Thyroid gland (tissue), 4 donors: ENCODE results near the gene RHOB. TPM values are rescaled to one million over a fixed set of nuclear protein-coding genes. Genes with fewer than 3 reads are reported as not detected.
A peak's percentile ranks its signal among the peaks of the same experiment; 100 is the strongest.

ENCODE experiments used
- DNase-seq, 2 donors: peaks; one replicate each; pipeline ENCODE4 v3.0.0-alpha.2; 2019
- H3K27ac ChIP-seq, 3 donors: fragments of 200-600 bp; sonication (generic); 1 replicate in 2 of 3; 2 replicates in 1 of 3; pipeline ENCODE4 v1.5.1; 2016 to 2019; ENCODE audit warnings: mild to moderate bottlenecking in 1 of 3, moderate library complexity in 1 of 3
- H3K27me3 ChIP-seq: fragments of 200-600 bp; sonication (generic); one replicate; pipeline ENCODE4 v1.5.1; 2019
- H3K36me3 ChIP-seq, 2 donors: fragments of 200-600 bp; sonication (generic); one replicate each; pipeline ENCODE4 v1.5.1; 2016 to 2019
- H3K4me1 ChIP-seq, 2 donors: fragments of 200-600 bp; sonication (generic); one replicate each; pipeline ENCODE4 v1.5.1; 2017 to 2019
- H3K4me3 ChIP-seq, 3 donors: fragments of 200-600 bp; sonication (generic); replicated peaks in 1 of 3; 1 replicate in 2 of 3; 2 replicates in 1 of 3; pipeline ENCODE4 v1.5.1; 2016; ENCODE audit warnings: mild to moderate bottlenecking in 1 of 3
- H3K9me3 ChIP-seq: fragments of 200-600 bp; sonication (generic); one replicate; pipeline ENCODE4 v1.5.1; 2017
- POLR2A ChIP-seq, 2 donors: fragments of 450-650 bp; IDR thresholded peaks; one replicate each; pipeline ENCODE4 v1.6.1; 2017; ENCODE audit warnings: antibody characterized with exemption in 2 of 2, mild to moderate bottlenecking in 2 of 2, moderate library complexity in 1 of 2
- WGBS, 2 donors: methylation state at CpG; one replicate each; pipeline ENCODE4 v1.1.5; 2017; 5-methylcytosine and 5-hydroxymethylcytosine counted together
- intact Hi-C: fragments of 100-400 bp; cut with DNase I; formaldehyde crosslinking; loops from one replicate; pipeline ENCODE4 v1.15.1; 2023
- total RNA-seq, 4 donors: library from RNA; depleted of rRNA; stranded (reverse); fragments of >200 nt; gene quantifications; one replicate each; pipeline ENCODE4 v1.2.3, GENCODE V29; 2016
- TF ChIP-seq, protein P1 (sequence below), 6 experiments: fragments of 200-600 bp in 3 of 6; fragments of 450-650 bp in 3 of 6; sonication (generic) in 3 of 6; IDR thresholded peaks; one replicate each; pipeline ENCODE4 v1.5.1; 2016 to 2019; ENCODE audit warnings: antibody characterized with exemption in 6 of 6, mild to moderate bottlenecking in 2 of 6, inconsistent platforms in 1 of 6, moderate library complexity in 1 of 6

Gene RHOB
- total RNA-seq, 4 donors from 2014 or later: 238 to 381 (median 271) TPM

DNA sequence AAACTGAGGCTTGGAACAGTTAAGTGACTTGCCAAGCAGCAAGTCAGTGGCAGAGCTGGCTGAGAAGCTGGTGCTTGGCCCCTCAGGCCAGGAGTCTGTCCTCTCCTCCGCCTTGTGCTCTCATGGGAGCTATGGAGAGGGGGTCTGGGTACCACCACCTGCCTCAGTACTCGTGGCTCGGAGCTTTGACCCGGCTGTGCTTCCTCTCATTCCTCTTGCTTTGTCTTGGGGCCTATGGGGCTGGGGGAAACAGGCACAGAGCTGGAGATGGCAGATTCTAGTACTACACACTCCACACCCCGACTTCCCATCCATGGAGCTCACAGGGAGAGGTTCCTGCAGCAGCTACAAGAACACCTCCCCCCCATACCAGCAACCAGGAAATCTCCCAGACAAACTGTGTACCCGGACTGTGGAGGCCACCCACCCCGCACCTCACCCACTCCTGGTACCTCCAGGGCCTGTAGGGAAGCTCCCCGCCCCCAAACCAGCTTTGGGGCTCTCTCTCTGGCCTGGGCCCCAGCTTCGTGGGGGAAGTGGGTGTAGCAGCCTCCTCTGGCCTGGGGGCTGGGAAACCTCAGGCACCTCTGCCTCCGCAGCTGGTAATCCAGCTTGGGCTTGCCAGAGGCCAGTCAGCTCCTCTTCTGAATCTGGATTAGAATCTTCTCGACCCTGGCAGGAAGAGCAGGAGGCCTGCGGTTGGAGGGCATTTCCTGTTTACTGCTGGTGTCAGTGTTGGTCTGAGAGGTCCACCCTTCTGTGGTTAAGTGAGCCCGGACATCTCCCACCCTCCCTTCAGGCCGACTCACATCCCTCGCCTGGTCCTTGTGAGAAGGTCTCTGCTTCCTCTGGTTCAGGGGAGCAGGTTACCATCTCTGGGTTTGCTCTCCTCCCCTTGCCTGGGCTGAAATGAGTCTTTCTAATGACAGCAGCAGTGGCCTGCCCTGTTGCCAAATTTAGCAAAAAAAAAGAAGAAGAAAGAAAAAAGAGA is 22.3 kb upstream of the RHOB start:
- 74 to 82% methylated on average over 12 to 15 of the region's 15 CpGs for WGBS, 2 donors
- peak overlapping the region in 2 of 3 donors; percentile 12 to 49 for H3K27ac ChIP-seq
- no peaks in the 10 kb centered on the region for H3K27me3 ChIP-seq
- no peak overlapping the region for H3K4me3 ChIP-seq
- no peaks in the 10 kb centered on the region for H3K36me3 ChIP-seq
- TF ChIP-seq, protein P1, sequence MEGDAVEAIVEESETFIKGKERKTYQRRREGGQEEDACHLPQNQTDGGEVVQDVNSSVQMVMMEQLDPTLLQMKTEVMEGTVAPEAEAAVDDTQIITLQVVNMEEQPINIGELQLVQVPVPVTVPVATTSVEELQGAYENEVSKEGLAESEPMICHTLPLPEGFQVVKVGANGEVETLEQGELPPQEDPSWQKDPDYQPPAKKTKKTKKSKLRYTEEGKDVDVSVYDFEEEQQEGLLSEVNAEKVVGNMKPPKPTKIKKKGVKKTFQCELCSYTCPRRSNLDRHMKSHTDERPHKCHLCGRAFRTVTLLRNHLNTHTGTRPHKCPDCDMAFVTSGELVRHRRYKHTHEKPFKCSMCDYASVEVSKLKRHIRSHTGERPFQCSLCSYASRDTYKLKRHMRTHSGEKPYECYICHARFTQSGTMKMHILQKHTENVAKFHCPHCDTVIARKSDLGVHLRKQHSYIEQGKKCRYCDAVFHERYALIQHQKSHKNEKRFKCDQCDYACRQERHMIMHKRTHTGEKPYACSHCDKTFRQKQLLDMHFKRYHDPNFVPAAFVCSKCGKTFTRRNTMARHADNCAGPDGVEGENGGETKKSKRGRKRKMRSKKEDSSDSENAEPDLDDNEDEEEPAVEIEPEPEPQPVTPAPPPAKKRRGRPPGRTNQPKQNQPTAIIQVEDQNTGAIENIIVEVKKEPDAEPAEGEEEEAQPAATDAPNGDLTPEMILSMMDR (IDR thresholded peaks at IDR 0.05): no peak
- TF ChIP-seq POLR2A (IDR thresholded peaks at IDR 0.05): no peak
- no peaks in the 10 kb centered on the region for H3K9me3 ChIP-seq
- H3K4me1 ChIP-seq: peaks cover 24 to 51% of the 10 kb centered on the region in 2 donors
- intact Hi-C loops: no loop called here
- DNase-seq: peak in 1 of 2 donors; percentile 15

DNA sequence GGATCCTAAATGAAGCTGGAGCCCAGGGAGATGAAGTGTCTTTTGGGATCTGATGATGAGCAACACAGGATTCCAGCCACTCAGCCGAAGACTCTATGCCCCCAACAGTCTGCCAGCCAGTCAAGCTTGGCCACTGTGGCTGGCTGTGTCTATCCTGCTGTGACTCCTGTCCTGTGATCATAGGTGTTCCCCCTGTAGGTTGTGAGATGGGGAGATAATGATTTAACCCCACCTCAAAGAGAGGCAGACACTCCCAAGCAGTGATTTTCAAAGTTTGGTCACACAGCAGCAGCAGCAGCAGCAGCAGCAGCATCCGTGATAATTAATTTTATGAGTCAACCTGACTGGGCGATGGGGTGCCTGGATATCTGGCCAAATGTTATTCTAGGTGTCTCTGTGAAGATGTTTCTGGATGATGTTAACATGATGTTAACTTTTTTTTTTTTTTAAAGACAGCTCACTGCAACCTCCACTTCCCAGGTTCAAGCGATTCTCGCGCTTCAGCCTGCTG is 21.4 kb upstream of the RHOB start:
- H3K4me3 ChIP-seq: no peak overlapping the region
- H3K9me3 ChIP-seq: no peaks in the 10 kb centered on the region
- H3K4me1 ChIP-seq: peaks cover 21 to 47% of the 10 kb centered on the region in 2 donors
- H3K36me3 ChIP-seq: no peaks in the 10 kb centered on the region
- TF ChIP-seq POLR2A (IDR thresholded peaks at IDR 0.05): no peak
- TF ChIP-seq, protein P1 (IDR thresholded peaks at IDR 0.05): no peak
- WGBS, 2 donors: 87 to 95% methylated on average over 6 of the region's 6 CpGs
- H3K27me3 ChIP-seq: no peaks in the 10 kb centered on the region
- no peak for DNase-seq
- intact Hi-C loops: no loop called here
- H3K27ac ChIP-seq: no peak overlapping the region

DNA sequence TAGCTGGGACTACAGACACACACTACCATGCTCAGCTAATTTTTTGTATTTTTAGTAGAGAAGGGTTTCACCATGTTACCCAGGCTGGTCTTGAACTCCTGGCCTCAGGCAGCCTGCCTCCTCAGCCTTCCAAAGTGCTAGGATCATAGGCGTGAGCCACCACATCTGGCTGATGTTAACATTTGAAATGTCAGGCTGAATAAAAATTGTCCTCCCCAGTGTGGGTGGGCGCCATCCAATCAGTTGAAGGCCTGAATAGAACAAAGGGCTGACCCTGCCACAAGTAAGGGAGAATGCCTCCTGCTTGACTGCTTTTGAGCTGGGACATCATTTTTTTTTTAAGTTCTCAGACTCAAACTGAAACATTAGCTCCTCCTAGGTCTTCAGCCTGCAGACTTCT is 21.0 kb upstream of the RHOB start:
- H3K27me3 ChIP-seq: no peaks in the 10 kb centered on the region
- no peak overlapping the region for H3K4me3 ChIP-seq
- H3K9me3 ChIP-seq: no peaks in the 10 kb centered on the region
- no peak for DNase-seq
- no peak for TF ChIP-seq POLR2A (IDR thresholded peaks at IDR 0.05)
- TF ChIP-seq, protein P1 (IDR thresholded peaks at IDR 0.05): no peak
- H3K27ac ChIP-seq: no peak overlapping the region
- H3K36me3 ChIP-seq: no peaks in the 10 kb centered on the region
- H3K4me1 ChIP-seq: peaks cover 21 to 47% of the 10 kb centered on the region in 2 donors
- intact Hi-C loops: no loop called here
- WGBS, 2 donors: 91 to 100% methylated on average over 2 of the region's 2 CpGs

DNA sequence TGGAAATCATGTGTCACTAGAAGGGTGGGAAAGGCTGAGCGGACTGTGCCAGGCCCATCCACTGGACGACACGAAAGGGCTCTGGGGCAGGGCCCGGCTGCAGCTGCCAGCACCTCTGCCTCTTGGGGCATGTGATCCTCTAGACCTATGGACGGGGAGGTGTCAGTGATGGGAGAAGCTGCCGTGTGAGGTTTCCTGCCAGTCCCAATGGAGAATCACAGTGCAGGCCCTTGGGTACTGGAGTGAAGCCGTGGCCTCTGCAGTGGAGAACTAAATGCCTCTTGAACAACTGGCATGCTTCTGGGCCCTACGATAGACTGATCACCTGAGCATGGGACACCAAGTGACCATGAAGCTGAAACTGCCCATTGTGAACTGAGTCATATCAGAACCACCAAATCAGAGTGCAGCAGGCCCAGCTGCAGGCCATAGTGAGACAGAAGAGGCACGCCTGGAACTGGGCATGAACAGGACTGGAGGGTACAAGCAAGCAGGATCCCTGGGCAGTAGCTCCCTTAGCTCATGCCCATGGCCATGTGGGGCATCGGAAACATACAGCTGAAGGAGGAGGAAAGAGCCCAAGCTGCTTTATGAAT is 18.8 kb upstream of the RHOB start:
- Histone ChIP-seq H3K4me3 (no peak overlapping the region), H3K27me3 (no peaks in the 10 kb centered on the region), H3K27ac (peak overlapping the region; percentile 32 to 57 (median 44)), H3K9me3 (no peaks in the 10 kb centered on the region), H3K4me1 (peaks cover 5 to 29% of the 10 kb centered on the region in 2 donors), H3K36me3 (no peaks in the 10 kb centered on the region)
- DNase-seq: peak; percentile 77 to 79
- intact Hi-C loops: no loop called here
- WGBS, 2 donors: 81 to 85% methylated on average over 8 to 9 of the region's 10 CpGs
- peak in 1 of 2 donors; percentile 33 for TF ChIP-seq POLR2A (IDR thresholded peaks at IDR 0.05)
- TF ChIP-seq, protein P1 (IDR thresholded peaks at IDR 0.05): no peak
